Measurements from ENCODE around the gene MAGEC3.
"Not testable (repeated sequence)": the region's sequence is repeated elsewhere in the genome, so short reads cannot be mapped to it uniquely, and the experiment has no call there.

The MAGEC3 gene

GRCh38 chrX:141838016-141838415, at the start of gene MAGEC3:
Gene MAGEC3 (plus strand): TSS chrX:141838316. CDS start chrX:141838316, 0 bp downstream.
- no peaks in the 10 kb centered on the region for H3K4me1 ChIP-seq (ENCODE audit: control insufficient read depth in 5 of 5, insufficient read depth in 5 of 5, low read length in 5 of 5)
- H3K36me3 ChIP-seq (ENCODE audit: control insufficient read depth in 5 of 5, insufficient read depth in 5 of 5, low read length in 5 of 5): no peaks in the 10 kb centered on the region
- no peak within 1 kb of the TSS for H3K27ac ChIP-seq (ENCODE audit: low read depth, low read length)
- peaks cover 0 to 3% (median 0%) of the 10 kb centered on the region in 5 donors for H3K27me3 ChIP-seq (ENCODE audit: control insufficient read depth in 5 of 5, insufficient read depth in 4 of 5, low read length in 5 of 5)
- no peak within 1 kb of the TSS for H3K9ac ChIP-seq (ENCODE audit: low read length in 5 of 5)
- no peak within 1 kb of the TSS for H3K4me3 ChIP-seq (ENCODE audit: low read depth in 1 of 5, low read length in 5 of 5)
- H3K9me3 ChIP-seq (ENCODE audit: control insufficient read depth in 5 of 5, low read length in 5 of 5): peaks cover 0 to 18% (median 7%) of the 10 kb centered on the region in 5 donors

GRCh38 chrX:141791856-141792255, 46.3 kb upstream of the MAGEC3 start:
- Histone ChIP-seq H3K27ac (ENCODE audit: low read depth, low read length) (no peak overlapping the region), H3K4me3 (ENCODE audit: low read depth in 1 of 5, low read length in 5 of 5) (no peak overlapping the region), H3K9ac (ENCODE audit: low read length in 5 of 5) (no peak overlapping the region), H3K9me3 (ENCODE audit: control insufficient read depth in 5 of 5, low read length in 5 of 5) (peaks cover 0 to 2% (median 0%) of the 10 kb centered on the region in 5 donors), H3K36me3 (ENCODE audit: control insufficient read depth in 5 of 5, insufficient read depth in 5 of 5, low read length in 5 of 5) (no peaks in the 10 kb centered on the region), H3K27me3 (ENCODE audit: control insufficient read depth in 5 of 5, insufficient read depth in 4 of 5, low read length in 5 of 5) (no peaks in the 10 kb centered on the region), H3K4me1 (ENCODE audit: control insufficient read depth in 5 of 5, insufficient read depth in 5 of 5, low read length in 5 of 5) (no peaks in the 10 kb centered on the region)

GRCh38 chrX:141811438-141811837, 26.7 kb upstream of the MAGEC3 start:
- H3K4me1 ChIP-seq (ENCODE audit: control insufficient read depth in 5 of 5, insufficient read depth in 5 of 5, low read length in 5 of 5): no peaks in the 10 kb centered on the region
- H3K27ac ChIP-seq (ENCODE audit: low read depth, low read length): no peak overlapping the region
- H3K36me3 ChIP-seq (ENCODE audit: control insufficient read depth in 5 of 5, insufficient read depth in 5 of 5, low read length in 5 of 5): no peaks in the 10 kb centered on the region
- no peak overlapping the region for H3K9ac ChIP-seq (ENCODE audit: low read length in 5 of 5)
- H3K9me3 ChIP-seq (ENCODE audit: control insufficient read depth in 5 of 5, low read length in 5 of 5): no peaks in the 10 kb centered on the region
- peaks cover 0 to 4% (median 0%) of the 10 kb centered on the region in 5 donors for H3K27me3 ChIP-seq (ENCODE audit: control insufficient read depth in 5 of 5, insufficient read depth in 4 of 5, low read length in 5 of 5)
- H3K4me3 ChIP-seq (ENCODE audit: low read depth in 1 of 5, low read length in 5 of 5): no peak overlapping the region

GRCh38 chrX:141814213-141814857, 23.8 kb upstream of the MAGEC3 start:
- H3K27ac ChIP-seq (ENCODE audit: low read depth, low read length): no peak overlapping the region
- H3K27me3 ChIP-seq (ENCODE audit: control insufficient read depth in 5 of 5, insufficient read depth in 4 of 5, low read length in 5 of 5): peaks cover 0 to 4% (median 0%) of the 10 kb centered on the region in 5 donors
- no peaks in the 10 kb centered on the region for H3K36me3 ChIP-seq (ENCODE audit: control insufficient read depth in 5 of 5, insufficient read depth in 5 of 5, low read length in 5 of 5)
- no peaks in the 10 kb centered on the region for H3K4me1 ChIP-seq (ENCODE audit: control insufficient read depth in 5 of 5, insufficient read depth in 5 of 5, low read length in 5 of 5)
- H3K9me3 ChIP-seq (ENCODE audit: control insufficient read depth in 5 of 5, low read length in 5 of 5): no peaks in the 10 kb centered on the region
- no peak overlapping the region for H3K4me3 ChIP-seq (ENCODE audit: low read depth in 1 of 5, low read length in 5 of 5)
- H3K9ac ChIP-seq (ENCODE audit: low read length in 5 of 5): no peak overlapping the region

DNA sequence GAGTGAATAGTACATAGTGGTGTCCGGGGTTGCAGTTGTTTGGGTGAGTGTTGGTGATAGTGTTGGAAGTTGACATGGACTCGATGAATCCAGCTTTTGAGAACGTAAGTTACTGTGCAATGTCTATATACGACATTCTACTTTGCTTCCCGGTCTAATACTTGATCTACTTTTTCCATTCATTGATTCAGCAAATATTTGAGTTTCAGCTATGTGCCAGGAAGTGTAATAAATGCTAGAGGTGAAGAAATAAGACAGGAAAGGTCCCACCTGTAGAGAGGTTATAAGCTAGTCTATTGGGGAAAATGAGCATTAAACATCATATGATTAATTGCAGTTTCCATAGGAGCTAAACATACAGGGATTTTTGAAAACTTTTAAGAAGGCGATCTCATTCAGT, 22.2 kb upstream of the MAGEC3 start:
- no peak overlapping the region for H3K9ac ChIP-seq (ENCODE audit: low read length in 5 of 5)
- no peak overlapping the region for H3K27ac ChIP-seq (ENCODE audit: low read depth, low read length)
- no peaks in the 10 kb centered on the region for H3K36me3 ChIP-seq (ENCODE audit: control insufficient read depth in 5 of 5, insufficient read depth in 5 of 5, low read length in 5 of 5)
- no peak overlapping the region for H3K4me3 ChIP-seq (ENCODE audit: low read depth in 1 of 5, low read length in 5 of 5)
- H3K9me3 ChIP-seq (ENCODE audit: control insufficient read depth in 5 of 5, low read length in 5 of 5): no peaks in the 10 kb centered on the region
- H3K4me1 ChIP-seq (ENCODE audit: control insufficient read depth in 5 of 5, insufficient read depth in 5 of 5, low read length in 5 of 5): no peaks in the 10 kb centered on the region
- peaks cover 0 to 4% (median 0%) of the 10 kb centered on the region in 5 donors for H3K27me3 ChIP-seq (ENCODE audit: control insufficient read depth in 5 of 5, insufficient read depth in 4 of 5, low read length in 5 of 5)

GRCh38 chrX:141832247-141832646, 5.9 kb upstream of the MAGEC3 start:
- Histone ChIP-seq H3K27ac (ENCODE audit: low read depth, low read length) (no peak overlapping the region), H3K9me3 (ENCODE audit: control insufficient read depth in 5 of 5, low read length in 5 of 5) (peaks cover 0 to 5% (median 0%) of the 10 kb centered on the region in 5 donors), H3K4me1 (ENCODE audit: control insufficient read depth in 5 of 5, insufficient read depth in 5 of 5, low read length in 5 of 5) (no peaks in the 10 kb centered on the region), H3K36me3 (ENCODE audit: control insufficient read depth in 5 of 5, insufficient read depth in 5 of 5, low read length in 5 of 5) (no peaks in the 10 kb centered on the region), H3K4me3 (ENCODE audit: low read depth in 1 of 5, low read length in 5 of 5) (no peak overlapping the region), H3K9ac (ENCODE audit: low read length in 5 of 5) (no peak overlapping the region), H3K27me3 (ENCODE audit: control insufficient read depth in 5 of 5, insufficient read depth in 4 of 5, low read length in 5 of 5) (peaks cover 0 to 3% (median 0%) of the 10 kb centered on the region in 5 donors)

- H3K36me3 ChIP-seq (ENCODE audit: control insufficient read depth in 5 of 5, insufficient read depth in 5 of 5, low read length in 5 of 5): no peaks in the 10 kb centered on the region
- H3K27me3 ChIP-seq (ENCODE audit: control insufficient read depth in 5 of 5, insufficient read depth in 4 of 5, low read length in 5 of 5): peaks cover 0 to under 1% (median 0%) of the 10 kb centered on the region in 5 donors
- H3K4me1 ChIP-seq (ENCODE audit: control insufficient read depth in 5 of 5, insufficient read depth in 5 of 5, low read length in 5 of 5): no peaks in the 10 kb centered on the region
- H3K9ac ChIP-seq (ENCODE audit: low read length in 5 of 5): no peak overlapping the region
- peaks cover 0 to 18% (median 7%) of the 10 kb centered on the region in 5 donors for H3K9me3 ChIP-seq (ENCODE audit: control insufficient read depth in 5 of 5, low read length in 5 of 5)
- no peak overlapping the region for H3K4me3 ChIP-seq (ENCODE audit: low read depth in 1 of 5, low read length in 5 of 5)
- H3K27ac ChIP-seq (ENCODE audit: low read depth, low read length): no peak overlapping the region
Observed at GRCh38 chrX:141839856-141840255, 1.7 kb downstream of the MAGEC3 start.

- Histone ChIP-seq H3K27ac (ENCODE audit: low read depth, low read length) (no peak overlapping the region), H3K4me1 (ENCODE audit: control insufficient read depth in 5 of 5, insufficient read depth in 5 of 5, low read length in 5 of 5) (no peaks in the 10 kb centered on the region), H3K9me3 (ENCODE audit: control insufficient read depth in 5 of 5, low read length in 5 of 5) (peaks cover 0 to 2% (median 0%) of the 10 kb centered on the region in 5 donors), H3K36me3 (ENCODE audit: control insufficient read depth in 5 of 5, insufficient read depth in 5 of 5, low read length in 5 of 5) (no peaks in the 10 kb centered on the region), H3K4me3 (ENCODE audit: low read depth in 1 of 5, low read length in 5 of 5) (no peak overlapping the region), H3K27me3 (ENCODE audit: control insufficient read depth in 5 of 5, insufficient read depth in 4 of 5, low read length in 5 of 5) (no peaks in the 10 kb centered on the region), H3K9ac (ENCODE audit: low read length in 5 of 5) (no peak overlapping the region)
Observed at GRCh38 chrX:141857479-141857878, 19.4 kb downstream of the MAGEC3 start.

- H3K9ac ChIP-seq (ENCODE audit: low read length in 5 of 5): no peak overlapping the region
- peaks cover 0 to 4% (median 2%) of the 10 kb centered on the region in 5 donors for H3K27me3 ChIP-seq (ENCODE audit: control insufficient read depth in 5 of 5, insufficient read depth in 4 of 5, low read length in 5 of 5)
- no peaks in the 10 kb centered on the region for H3K9me3 ChIP-seq (ENCODE audit: control insufficient read depth in 5 of 5, low read length in 5 of 5)
- no peak overlapping the region for H3K4me3 ChIP-seq (ENCODE audit: low read depth in 1 of 5, low read length in 5 of 5)
- H3K4me1 ChIP-seq (ENCODE audit: control insufficient read depth in 5 of 5, insufficient read depth in 5 of 5, low read length in 5 of 5): no peaks in the 10 kb centered on the region
- H3K36me3 ChIP-seq (ENCODE audit: control insufficient read depth in 5 of 5, insufficient read depth in 5 of 5, low read length in 5 of 5): no peaks in the 10 kb centered on the region
- H3K27ac ChIP-seq (ENCODE audit: low read depth, low read length): no peak overlapping the region
Observed at GRCh38 chrX:141879616-141880015, 41.5 kb downstream of the MAGEC3 start.

DNA sequence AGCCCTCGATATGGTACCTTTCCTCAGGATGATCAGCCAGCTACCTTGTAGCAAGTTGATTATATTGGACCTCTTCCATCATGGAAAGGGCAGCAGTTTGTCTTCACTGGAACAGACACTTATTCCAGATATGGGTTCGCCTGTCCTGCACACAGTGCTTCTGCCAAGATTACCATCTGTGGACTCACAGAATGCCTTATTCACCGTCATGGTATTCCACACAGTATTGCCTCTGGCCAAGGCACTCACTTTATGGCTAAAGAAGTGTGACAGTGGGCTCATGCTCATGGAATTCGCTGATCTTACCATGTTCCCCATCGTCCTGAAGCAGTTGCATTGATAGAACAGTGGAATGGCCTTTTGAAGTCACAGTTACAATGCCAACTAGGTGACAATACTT, 50.7 kb downstream of the MAGEC3 start:
- not testable (repeated sequence) for H3K27ac ChIP-seq (ENCODE audit: low read depth, low read length); H3K9ac ChIP-seq (ENCODE audit: low read length in 5 of 5); H3K4me1 ChIP-seq (ENCODE audit: control insufficient read depth in 5 of 5, insufficient read depth in 5 of 5, low read length in 5 of 5); H3K36me3 ChIP-seq (ENCODE audit: control insufficient read depth in 5 of 5, insufficient read depth in 5 of 5, low read length in 5 of 5); H3K9me3 ChIP-seq (ENCODE audit: control insufficient read depth in 5 of 5, low read length in 5 of 5); H3K27me3 ChIP-seq (ENCODE audit: control insufficient read depth in 5 of 5, insufficient read depth in 4 of 5, low read length in 5 of 5); H3K4me3 ChIP-seq (ENCODE audit: low read depth in 1 of 5, low read length in 5 of 5)

All from subcutaneous abdominal adipose tissue (tissue), 5 donors.